HepG2 (cell line): ENCODE results near the gene SPNS1. TPM values are rescaled to one million over a fixed set of nuclear protein-coding genes. Genes with fewer than 3 reads are reported as not detected.

Experiments used
- ATAC-seq: fragments of 200-7000 bp; cut with Tn5 transposase; 3 replicates; pipeline ENCODE4 v1.9.1; 2020; ENCODE audit warnings: mild to moderate bottlenecking, moderate library complexity
- BruUV-seq: library from RNA; stranded (reverse); fragments of 400-500 nt; replicated peaks from 2 replicates; lab custom pipeline; 2021; lab: Mats Ljungman, UMichigan
- CTCF ChIA-PET: fragments of 300-600 bp; formaldehyde crosslinking; extraction: SDS; loops from one replicate; lab custom pipeline; 2021; ENCODE audit warnings: low total read pairs, inconsistent platforms, low intra/inter-chr PET ratio; lab: Yijun Ruan, JAX
- POLR2A ChIA-PET: fragments of 350-600 bp; sonication (Branson Sonifier 250); formaldehyde crosslinking; loops from one replicate; lab custom pipeline; 2020; ENCODE audit warnings: antibody characterized with exemption, inconsistent platforms; lab: Yijun Ruan, JAX
- DNase-seq: peaks from one replicate; pipeline ENCODE4 v3.0.0-alpha.2; 2015; ENCODE audit warnings: low spot score
- FAIRE-seq: peaks from 3 replicates; lab custom pipeline; 2011; peaks lifted over from hg19 to GRCh38; lab: Jason Lieb, UNC
- H2AFZ ChIP-seq: one replicate; pipeline ENCODE4 v1.6.1; 2011; ENCODE audit warnings: low read length, inconsistent platforms
- H3K27ac ChIP-seq: fragments of 300-600 bp; 3 replicates; pipeline ENCODE4 v1.8.0; 2011; ENCODE audit warnings: mixed run types, mild to moderate bottlenecking, mixed read lengths, low read length, inconsistent platforms; ENCODE audit not compliant: insufficient read depth; ENCODE audit errors: extremely low read length
- H3K27me3 ChIP-seq, 2 experiments: fragments of 200-600 bp in 1 of 2; 2 replicates in 1 of 2; 3 replicates in 1 of 2; pipeline versions ENCODE4 v1.6.0 to v1.8.0; 2011; ENCODE audit warnings: low read length in 2 of 2, mild to moderate bottlenecking in 2 of 2, moderate library complexity in 2 of 2, inconsistent platforms in 1 of 2; ENCODE audit not compliant: insufficient read depth in 2 of 2, control insufficient read depth in 1 of 2
- H3K36me3 ChIP-seq, 2 experiments: fragments of 200-600 bp in 1 of 2; replicated peaks in 1 of 2; 2 replicates in 1 of 2; 3 replicates in 1 of 2; pipeline versions ENCODE4 v1.5.1 to v1.8.0; 2011; ENCODE audit warnings: low read length in 2 of 2, inconsistent platforms in 1 of 2; ENCODE audit not compliant: insufficient read depth in 2 of 2, control insufficient read depth in 1 of 2
- H3K4me1 ChIP-seq: 2 replicates; pipeline ENCODE4 v1.5.1; 2012; ENCODE audit warnings: low read length, inconsistent platforms; ENCODE audit not compliant: insufficient read depth
- H3K4me2 ChIP-seq: 2 replicates; pipeline ENCODE4 v1.6.0; 2011; ENCODE audit warnings: low read depth, low read length, inconsistent platforms
- H3K4me3 ChIP-seq, 3 experiments: fragments of 200-600 bp in 1 of 3; sonication (generic), shearing (Covaris generic) in 1 of 3; replicated peaks in 1 of 3; 2 replicates each; pipeline ENCODE4 v1.5.1; 2011 to 2016; ENCODE audit warnings: low read length in 3 of 3, inconsistent platforms in 2 of 3, low read depth in 2 of 3, mild to moderate bottlenecking in 2 of 3, control low read depth in 1 of 3, mixed read lengths in 1 of 3; ENCODE audit not compliant: insufficient read depth in 1 of 3
- H3K79me2 ChIP-seq: one replicate; pipeline ENCODE4 v1.6.1; 2011; ENCODE audit warnings: low read length, inconsistent platforms; ENCODE audit not compliant: insufficient read depth
- H3K9ac ChIP-seq: 2 replicates; pipeline ENCODE4 v1.6.0; 2011; ENCODE audit warnings: mild to moderate bottlenecking, low read depth, low read length, inconsistent platforms; ENCODE audit not compliant: insufficient read depth
- H3K9me3 ChIP-seq: 2 replicates; pipeline ENCODE4 v1.5.1; 2012; ENCODE audit warnings: mild to moderate bottlenecking, low read length
- H4K20me1 ChIP-seq: 2 replicates; pipeline ENCODE4 v1.6.0; 2011; ENCODE audit warnings: inconsistent platforms, mild to moderate bottlenecking, low read length, moderate library complexity; ENCODE audit not compliant: insufficient read depth
- FOXC1 ChIP-seq: sonication (generic); formaldehyde crosslinking; IDR thresholded peaks from 2 replicates; pipeline ENCODE4 v1.8.0; 2022; ENCODE audit warnings: mild to moderate bottlenecking, missing genetic modification reagents, borderline replicate concordance
- GABPB1 ChIP-seq: IDR thresholded peaks from 2 replicates; pipeline ENCODE4 v1.6.1; 2016; ENCODE audit warnings: mild to moderate bottlenecking, missing genetic modification reagents, moderate library complexity, missing compliant biosample characterization
- HMG20B ChIP-seq: conservative IDR thresholded peaks from 2 replicates; pipeline ENCODE4 v1.6.1; 2016; ENCODE audit warnings: missing genetic modification reagents, missing compliant biosample characterization
- ZNF496 ChIP-seq: sonication (generic); formaldehyde crosslinking; IDR thresholded peaks from 2 replicates; pipeline ENCODE4 v1.8.1; 2023; ENCODE audit warnings: mild to moderate bottlenecking, moderate library complexity, missing genetic modification reagents; ENCODE audit not compliant: insufficient replicate concordance
- ZNF883 ChIP-seq: sonication (generic); formaldehyde crosslinking; IDR thresholded peaks from 2 replicates; pipeline ENCODE4 v1.5.1; 2020; ENCODE audit warnings: mild to moderate bottlenecking, missing genetic modification reagents; ENCODE audit errors: not compliant biosample characterization
- WGBS: methylation state at CpG from one replicate; pipeline ENCODE4 v1.1.6; 2017; ENCODE audit warnings: low lambda C conversion rate; 5-methylcytosine and 5-hydroxymethylcytosine counted together
- in situ Hi-C: cut with HindIII; loops from 2 replicates; pipeline ENCODE4 v1.10.0; 2017; ENCODE audit warnings: low pct_unique_long_range_greater_than_20kb; ENCODE audit not compliant: extremely low pct_ligation_motif_present
- intact Hi-C: fragments of 100-400 bp; cut with micrococcal nuclease; formaldehyde crosslinking; loops from one replicate; pipeline ENCODE4 v1.10.0; 2022; ENCODE audit not compliant: unreplicated experiment
- polyA plus RNA-seq, 8 experiments: library from polyadenylated mRNA; depleted of rRNA in 3 of 8; stranded (reverse) in 7 of 8; unstranded in 1 of 8; fragments of >200 nt; fragmentation: Illumina TruSeq in 4 of 8; extraction: Trizol in 4 of 8; gene quantifications; 2 replicates each; pipeline versions ENCODE4 v1.2.1 to v1.2.3, GENCODE V29; 2011 to 2016; ENCODE audit warnings: low read depth in 4 of 8, missing spikeins in 1 of 8, mixed read lengths in 1 of 8; ENCODE audit not compliant: insufficient read depth in 1 of 8
- total RNA-seq, 5 experiments: library from RNA; depleted of rRNA; stranded (reverse); fragments of >200 nt; fragmentation: Illumina TruSeq; extraction: Trizol; gene quantifications; 2 replicates each; pipeline ENCODE4 v1.2.3, GENCODE V29; 2016; ENCODE audit warnings: low read depth in 1 of 5
- TF ChIP-seq, protein P1 (sequence below), 2 experiments: fragments of 450-650 bp in 1 of 2; sonication (generic) in 1 of 2; formaldehyde crosslinking; IDR thresholded peaks; 2 replicates each; pipeline versions ENCODE4 v1.5.0 to v1.8.0; 2020 to 2022; ENCODE audit warnings: mild to moderate bottlenecking in 1 of 2, missing genetic modification reagents in 1 of 2
- TF ChIP-seq, protein P2 (sequence below): sonication (generic); formaldehyde crosslinking; IDR thresholded peaks from 2 replicates; pipeline ENCODE4 v1.5.0; 2020; ENCODE audit warnings: mild to moderate bottlenecking, missing genetic modification reagents, moderate library complexity

The SPNS1 gene
- total and polyA plus RNA-seq, 2 of the 13 experiments (the other 11 are each of a cell fraction or from before 2014, with no cell fraction given), result 25.6 to 38.8 TPM

DNA sequence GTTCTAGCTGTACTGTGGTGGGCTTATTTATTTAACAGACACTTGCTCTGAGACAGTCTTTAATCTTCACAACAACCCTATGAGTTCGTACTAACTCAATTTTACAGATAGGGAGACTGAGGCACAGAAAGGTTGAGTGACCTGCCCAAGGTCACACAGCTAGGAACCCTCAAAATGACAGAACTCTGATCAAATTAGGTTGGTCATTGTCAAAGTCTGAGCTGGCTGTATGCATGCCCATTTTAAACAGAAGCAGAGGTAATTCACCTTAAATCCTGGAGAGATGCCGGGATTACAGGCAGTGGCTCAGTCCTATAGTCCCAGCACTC is 35.2 kb downstream of the SPNS1 start:
- ATAC-seq (no peak), FAIRE-seq (no peak)
- H3K9me3 ChIP-seq, result no peaks in the 10 kb centered on the region
- no peak overlapping the region for H3K27ac ChIP-seq
- peaks cover 0 to 1% of the 10 kb centered on the region in 2 experiments; a peak in 3 of 5 replicates for H3K27me3 ChIP-seq
- BruUV-seq, result no TSS peak
- 0 out of 2 replicates have a peak, but pooled peaks cover 10% of the 10 kb centered on the region for H3K4me1 ChIP-seq
- 52% methylated on average over 2 of the region's 2 CpGs for WGBS
- H3K36me3 ChIP-seq, result no peaks in the 10 kb centered on the region
- H3K79me2 ChIP-seq, result no peaks in the 10 kb centered on the region
- intact Hi-C loops, result no loop called here
- ChIA-PET CTCF (no interaction called here), POLR2A (no interaction called here)
- H3K9ac ChIP-seq, result no peak overlapping the region
- in situ Hi-C loops, result no loop called here
- no peak overlapping the region for H3K4me2 ChIP-seq
- H4K20me1 ChIP-seq, result no peaks in the 10 kb centered on the region
- no peak for TF ChIP-seq GABPB1 (CRISPR knock-in tag)
- no peak for TF ChIP-seq ZNF496 (CRISPR knock-in tag)
- TF ChIP-seq FOXC1 (CRISPR knock-in tag), result no peak
- TF ChIP-seq, protein P1, sequence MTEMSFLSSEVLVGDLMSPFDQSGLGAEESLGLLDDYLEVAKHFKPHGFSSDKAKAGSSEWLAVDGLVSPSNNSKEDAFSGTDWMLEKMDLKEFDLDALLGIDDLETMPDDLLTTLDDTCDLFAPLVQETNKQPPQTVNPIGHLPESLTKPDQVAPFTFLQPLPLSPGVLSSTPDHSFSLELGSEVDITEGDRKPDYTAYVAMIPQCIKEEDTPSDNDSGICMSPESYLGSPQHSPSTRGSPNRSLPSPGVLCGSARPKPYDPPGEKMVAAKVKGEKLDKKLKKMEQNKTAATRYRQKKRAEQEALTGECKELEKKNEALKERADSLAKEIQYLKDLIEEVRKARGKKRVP (CRISPR knock-in tag; IDR thresholded peaks at IDR 0.05), result no peak
- TF ChIP-seq, all 625 proteins: peak for 0
- no peak for DNase-seq
- H3K4me3 ChIP-seq, result no peak overlapping the region
- H2AFZ ChIP-seq, result no peak overlapping the region

DNA sequence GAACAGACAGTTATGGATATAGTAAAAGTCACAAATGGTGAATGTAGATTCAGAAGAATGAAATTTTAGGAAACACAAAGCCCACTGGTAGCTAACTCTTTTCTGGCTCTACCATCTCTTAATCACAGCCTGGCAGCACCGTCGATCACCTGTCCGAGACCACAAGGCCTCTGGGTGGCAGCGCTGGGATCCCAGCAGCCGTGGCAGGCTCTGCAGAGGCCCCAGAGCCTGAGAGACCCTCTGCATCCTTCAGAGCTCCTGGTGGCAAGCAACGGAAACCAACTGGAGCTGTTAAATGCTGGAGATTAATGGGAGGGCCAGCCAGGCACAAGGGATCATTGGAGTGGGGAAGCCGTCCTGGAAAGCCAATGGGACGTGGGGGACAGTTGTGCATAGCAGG is 36.5 kb downstream of the SPNS1 start:
- H3K36me3 ChIP-seq, result no peaks in the 10 kb centered on the region
- no peak overlapping the region for H3K4me3 ChIP-seq
- no peak overlapping the region for H2AFZ ChIP-seq
- no peak for FAIRE-seq
- ATAC-seq, result peak; percentile 69
- POLR2A ChIA-PET, result no interaction called here
- BruUV-seq, result no TSS peak
- TF ChIP-seq ZNF883 (CRISPR knock-in tag), result peak; percentile 35
- TF ChIP-seq HMG20B (CRISPR knock-in tag), result no peak
- TF ChIP-seq, protein P2, sequence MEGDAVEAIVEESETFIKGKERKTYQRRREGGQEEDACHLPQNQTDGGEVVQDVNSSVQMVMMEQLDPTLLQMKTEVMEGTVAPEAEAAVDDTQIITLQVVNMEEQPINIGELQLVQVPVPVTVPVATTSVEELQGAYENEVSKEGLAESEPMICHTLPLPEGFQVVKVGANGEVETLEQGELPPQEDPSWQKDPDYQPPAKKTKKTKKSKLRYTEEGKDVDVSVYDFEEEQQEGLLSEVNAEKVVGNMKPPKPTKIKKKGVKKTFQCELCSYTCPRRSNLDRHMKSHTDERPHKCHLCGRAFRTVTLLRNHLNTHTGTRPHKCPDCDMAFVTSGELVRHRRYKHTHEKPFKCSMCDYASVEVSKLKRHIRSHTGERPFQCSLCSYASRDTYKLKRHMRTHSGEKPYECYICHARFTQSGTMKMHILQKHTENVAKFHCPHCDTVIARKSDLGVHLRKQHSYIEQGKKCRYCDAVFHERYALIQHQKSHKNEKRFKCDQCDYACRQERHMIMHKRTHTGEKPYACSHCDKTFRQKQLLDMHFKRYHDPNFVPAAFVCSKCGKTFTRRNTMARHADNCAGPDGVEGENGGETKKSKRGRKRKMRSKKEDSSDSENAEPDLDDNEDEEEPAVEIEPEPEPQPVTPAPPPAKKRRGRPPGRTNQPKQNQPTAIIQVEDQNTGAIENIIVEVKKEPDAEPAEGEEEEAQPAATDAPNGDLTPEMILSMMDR (CRISPR knock-in tag), result 0 out of 2 replicates have a peak, but pooled peaks have one; percentile 10
- no peaks in the 10 kb centered on the region for H4K20me1 ChIP-seq
- no peak overlapping the region for H3K4me2 ChIP-seq
- no peak overlapping the region for H3K9ac ChIP-seq
- in situ Hi-C loops (no loop called here), intact Hi-C loops (no loop called here)
- no peaks in the 10 kb centered on the region for H3K79me2 ChIP-seq
- peaks cover 0 to 1% of the 10 kb centered on the region in 2 experiments; a peak in 3 of 5 replicates for H3K27me3 ChIP-seq
- CTCF ChIA-PET, result no interaction called here
- DNase-seq, result no peak
- H3K9me3 ChIP-seq, result no peaks in the 10 kb centered on the region
- H3K4me1 ChIP-seq, result 0 out of 2 replicates have a peak, but pooled peaks cover 10% of the 10 kb centered on the region
- 16% methylated on average over 7 of the region's 8 CpGs for WGBS
- H3K27ac ChIP-seq, result no peak overlapping the region
